Esophagus muscularis mucosa (tissue), 3 donors: Measurements from ENCODE around the gene GPSM1.

Experiments
- CTCF ChIP-seq, 3 experiments: fragments of 200-600 bp in 2 of 3; fragments of 450-650 bp in 1 of 3; sonication (generic) in 2 of 3; IDR thresholded peaks; one replicate each; pipeline ENCODE4 v1.5.1; 2017 to 2019; ENCODE audit warnings: antibody characterized with exemption in 3 of 3, mild to moderate bottlenecking in 2 of 3, moderate library complexity in 1 of 3
- POLR2A ChIP-seq: fragments of 450-650 bp; IDR thresholded peaks from one replicate; pipeline ENCODE4 v1.6.1; 2017; ENCODE audit warnings: antibody characterized with exemption, moderate library complexity, mild to moderate bottlenecking, low read depth

- TF ChIP-seq POLR2A (no peak), CTCF (IDR thresholded peaks at IDR 0.05) (no peak)
Measured at GRCh38 chr9:136385015-136385414, 57.7 kb downstream of the GPSM1 start.
